HEK293 (cell line): Measurements from ENCODE around the gene LRP1.

Experiments
- CTCF ChIA-PET: fragments of 350-600 bp; formaldehyde crosslinking; extraction: SDS; loops from one replicate; lab custom pipeline; 2021; ENCODE audit warnings: antibody characterized with exemption; lab: Yijun Ruan, JAX
- POLR2A ChIA-PET: fragments of 300-600 bp; formaldehyde crosslinking; extraction: SDS; loops from one replicate; lab custom pipeline; 2020; ENCODE audit warnings: antibody characterized with exemption, inconsistent platforms; lab: Yijun Ruan, JAX
- H3K27ac ChIP-seq: fragments of 200-500 bp; sonication (Bioruptor generic); 2 replicates; pipeline ENCODE4 v1.5.1; 2014; ENCODE audit warnings: low read depth, low read length, control low read depth, inconsistent platforms; ENCODE audit errors: extremely low read depth
- H3K36me3 ChIP-seq, 2 experiments: fragments of 200-500 bp in 1 of 2; sonication (Bioruptor generic) in 1 of 2; 1 replicate in 1 of 2; 2 replicates in 1 of 2; pipeline ENCODE4 v1.5.1; 2014 to 2017; ENCODE audit warnings: inconsistent platforms in 2 of 2, low read length in 2 of 2; ENCODE audit not compliant: control insufficient read depth in 2 of 2, insufficient read depth in 1 of 2
- H3K4me1 ChIP-seq: fragments of 200-500 bp; sonication (Bioruptor generic); 2 replicates; pipeline ENCODE4 v1.5.1; 2014; ENCODE audit warnings: mild to moderate bottlenecking, low read length, inconsistent platforms; ENCODE audit not compliant: control insufficient read depth, insufficient read depth
- H3K4me3 ChIP-seq: 2 replicates; pipeline ENCODE4 v1.5.1; 2011; ENCODE audit warnings: low read depth, mild to moderate bottlenecking, control low read depth, low read length, moderate library complexity
- H3K9me3 ChIP-seq: fragments of 200-500 bp; sonication (Bioruptor generic); 2 replicates; pipeline ENCODE4 v1.5.1; 2014; ENCODE audit warnings: low read depth, low read length, inconsistent platforms; ENCODE audit not compliant: control insufficient read depth, insufficient read depth
- GLI4 ChIP-seq: fragments of 450-650 bp; formaldehyde crosslinking; IDR thresholded peaks from 2 replicates; pipeline ENCODE4 v1.5.1; 2016; ENCODE audit warnings: missing biosample characterization, missing genetic modification characterization
- KLF1 ChIP-seq: fragments of 450-650 bp; formaldehyde crosslinking; IDR thresholded peaks from 2 replicates; pipeline ENCODE4 v1.5.1; 2016; ENCODE audit warnings: missing biosample characterization, missing genetic modification characterization
- KLF8 ChIP-seq: fragments of 450-650 bp; formaldehyde crosslinking; IDR thresholded peaks from 2 replicates; pipeline ENCODE4 v1.5.1; 2016; ENCODE audit warnings: missing biosample characterization, missing genetic modification characterization
- SP3 ChIP-seq: fragments of 450-650 bp; formaldehyde crosslinking; IDR thresholded peaks from 2 replicates; pipeline ENCODE4 v1.5.1; 2016; ENCODE audit warnings: missing biosample characterization, missing genetic modification characterization
- ZBTB17 ChIP-seq: fragments of 450-650 bp; formaldehyde crosslinking; IDR thresholded peaks from 2 replicates; pipeline ENCODE4 v1.5.1; 2016; ENCODE audit warnings: missing biosample characterization, missing genetic modification characterization
- ZFHX2 ChIP-seq: fragments of 450-650 bp; formaldehyde crosslinking; conservative IDR thresholded peaks from 2 replicates; pipeline ENCODE4 v1.5.1; 2016; ENCODE audit warnings: missing biosample characterization, missing genetic modification characterization
- ZNF132 ChIP-seq: fragments of 450-650 bp; formaldehyde crosslinking; IDR thresholded peaks from 2 replicates; pipeline ENCODE4 v1.5.1; 2017; ENCODE audit warnings: missing biosample characterization, missing genetic modification characterization, borderline replicate concordance
- ZNF138 ChIP-seq: fragments of 450-650 bp; formaldehyde crosslinking; IDR thresholded peaks from 2 replicates; pipeline ENCODE4 v1.5.1; 2016; ENCODE audit warnings: missing biosample characterization, missing genetic modification characterization, borderline replicate concordance
- ZNF140 ChIP-seq: fragments of 450-650 bp; formaldehyde crosslinking; IDR thresholded peaks from 2 replicates; pipeline ENCODE4 v1.5.1; 2016; ENCODE audit warnings: missing biosample characterization, missing genetic modification characterization
- ZNF174 ChIP-seq: fragments of 450-650 bp; formaldehyde crosslinking; IDR thresholded peaks from 2 replicates; pipeline ENCODE4 v1.5.0; 2017; ENCODE audit warnings: missing biosample characterization, mild to moderate bottlenecking, missing genetic modification characterization
- ZNF19 ChIP-seq: fragments of 450-650 bp; formaldehyde crosslinking; IDR thresholded peaks from 2 replicates; pipeline ENCODE4; 2016; ENCODE audit warnings: missing biosample characterization, missing genetic modification characterization, low read depth
- ZNF2 ChIP-seq: fragments of 450-650 bp; formaldehyde crosslinking; IDR thresholded peaks from 2 replicates; pipeline ENCODE4 v1.5.1; 2016; ENCODE audit warnings: missing biosample characterization, missing genetic modification characterization
- ZNF24 ChIP-seq: fragments of 450-650 bp; formaldehyde crosslinking; IDR thresholded peaks from 2 replicates; pipeline ENCODE4 v1.5.1; 2016; ENCODE audit warnings: missing biosample characterization, missing genetic modification characterization
- ZNF335 ChIP-seq: fragments of 450-650 bp; formaldehyde crosslinking; conservative IDR thresholded peaks from 2 replicates; pipeline ENCODE4 v1.5.1; 2016; ENCODE audit warnings: missing biosample characterization, missing genetic modification characterization
- ZNF341 ChIP-seq: fragments of 450-650 bp; formaldehyde crosslinking; IDR thresholded peaks from 2 replicates; pipeline ENCODE4; 2016; ENCODE audit warnings: low read depth, missing biosample characterization, missing genetic modification characterization
- ZNF37A ChIP-seq: fragments of 450-650 bp; IDR thresholded peaks from 2 replicates; pipeline ENCODE4 v1.5.1; 2018; ENCODE audit warnings: missing biosample characterization, missing genetic modification characterization
- ZNF391 ChIP-seq: fragments of 450-650 bp; formaldehyde crosslinking; IDR thresholded peaks from 2 replicates; pipeline ENCODE4 v1.5.1; 2016; ENCODE audit warnings: low read depth, missing biosample characterization, missing genetic modification characterization, borderline replicate concordance
- ZNF416 ChIP-seq: fragments of 450-650 bp; formaldehyde crosslinking; IDR thresholded peaks from 2 replicates; pipeline ENCODE4 v1.5.1; 2016; ENCODE audit warnings: missing biosample characterization, missing genetic modification characterization
- ZNF423 ChIP-seq: fragments of 450-650 bp; formaldehyde crosslinking; IDR thresholded peaks from 2 replicates; pipeline ENCODE4 v1.5.1; 2016; ENCODE audit warnings: missing biosample characterization, missing genetic modification characterization
- ZSCAN16 ChIP-seq: fragments of 450-650 bp; formaldehyde crosslinking; IDR thresholded peaks from 2 replicates; pipeline ENCODE4 v1.5.1; 2016; ENCODE audit warnings: missing biosample characterization, missing genetic modification characterization
- TF ChIP-seq, protein P1 (sequence below): fragments of 450-650 bp; formaldehyde crosslinking; IDR thresholded peaks from 2 replicates; pipeline ENCODE4 v1.5.1; 2017; ENCODE audit warnings: missing biosample characterization, missing genetic modification characterization
- TF ChIP-seq, protein P2 (sequence below): fragments of 450-650 bp; formaldehyde crosslinking; IDR thresholded peaks from 2 replicates; pipeline ENCODE4 v1.5.1; 2016; ENCODE audit warnings: missing biosample characterization, missing genetic modification characterization
- TF ChIP-seq, protein P3 (sequence below): fragments of 450-650 bp; formaldehyde crosslinking; IDR thresholded peaks from 2 replicates; pipeline ENCODE4 v1.5.1; 2016; ENCODE audit warnings: missing biosample characterization, missing genetic modification characterization, borderline replicate concordance

Gene LRP1

DNA sequence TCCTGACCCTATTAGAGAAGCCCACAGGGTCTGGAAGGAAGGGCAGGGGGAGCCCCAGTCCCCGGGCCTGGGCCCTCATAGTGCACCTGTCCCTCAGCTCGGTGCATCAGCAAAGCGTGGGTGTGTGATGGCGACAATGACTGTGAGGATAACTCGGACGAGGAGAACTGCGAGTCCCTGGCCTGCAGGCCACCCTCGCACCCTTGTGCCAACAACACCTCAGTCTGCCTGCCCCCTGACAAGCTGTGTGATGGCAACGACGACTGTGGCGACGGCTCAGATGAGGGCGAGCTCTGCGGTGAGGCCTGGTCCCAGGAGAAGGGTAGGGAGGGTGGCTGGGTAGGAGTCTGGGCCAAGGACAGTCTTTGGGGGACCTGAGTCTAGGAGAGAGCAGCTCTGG lies 45.4 kb downstream of the LRP1 start:
- H3K4me1 ChIP-seq = no peaks in the 10 kb centered on the region
- no peak overlapping the region for H3K4me3 ChIP-seq
- CTCF ChIA-PET = interaction anchor here (0.5 to 10.6 kb wide), 21 partner anchors 12 to 499 kb away, joined by 3 to 259 read pairs (median 4); partner anchors contain the start of genes LRP1, LRP1-AS, SHMT2 and ZBTB39
- H3K9me3 ChIP-seq = no peaks in the 10 kb centered on the region
- TF ChIP-seq ZNF416 (no peak), ZNF423 (no peak), ZNF132 (tag by site-specific recombination) (no peak), ZSCAN16 (tag by site-specific recombination) (no peak), ZNF138 (no peak)
- TF ChIP-seq, protein P1, sequence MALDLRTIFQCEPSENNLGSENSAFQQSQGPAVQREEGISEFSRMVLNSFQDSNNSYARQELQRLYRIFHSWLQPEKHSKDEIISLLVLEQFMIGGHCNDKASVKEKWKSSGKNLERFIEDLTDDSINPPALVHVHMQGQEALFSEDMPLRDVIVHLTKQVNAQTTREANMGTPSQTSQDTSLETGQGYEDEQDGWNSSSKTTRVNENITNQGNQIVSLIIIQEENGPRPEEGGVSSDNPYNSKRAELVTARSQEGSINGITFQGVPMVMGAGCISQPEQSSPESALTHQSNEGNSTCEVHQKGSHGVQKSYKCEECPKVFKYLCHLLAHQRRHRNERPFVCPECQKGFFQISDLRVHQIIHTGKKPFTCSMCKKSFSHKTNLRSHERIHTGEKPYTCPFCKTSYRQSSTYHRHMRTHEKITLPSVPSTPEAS (tag by site-specific recombination) = no peak
- POLR2A ChIA-PET = interaction anchor here (0.6 to 1.4 kb wide), 2 partner anchors 46 to 86 kb away, joined by 3 to 4 read pairs; partner anchors contain the start of gene LRP1
- no peak overlapping the region for H3K27ac ChIP-seq
- H3K36me3 ChIP-seq = peaks cover 0 to 76% of the 10 kb centered on the region in 2 experiments; a peak in 1 of 3 replicates

DNA sequence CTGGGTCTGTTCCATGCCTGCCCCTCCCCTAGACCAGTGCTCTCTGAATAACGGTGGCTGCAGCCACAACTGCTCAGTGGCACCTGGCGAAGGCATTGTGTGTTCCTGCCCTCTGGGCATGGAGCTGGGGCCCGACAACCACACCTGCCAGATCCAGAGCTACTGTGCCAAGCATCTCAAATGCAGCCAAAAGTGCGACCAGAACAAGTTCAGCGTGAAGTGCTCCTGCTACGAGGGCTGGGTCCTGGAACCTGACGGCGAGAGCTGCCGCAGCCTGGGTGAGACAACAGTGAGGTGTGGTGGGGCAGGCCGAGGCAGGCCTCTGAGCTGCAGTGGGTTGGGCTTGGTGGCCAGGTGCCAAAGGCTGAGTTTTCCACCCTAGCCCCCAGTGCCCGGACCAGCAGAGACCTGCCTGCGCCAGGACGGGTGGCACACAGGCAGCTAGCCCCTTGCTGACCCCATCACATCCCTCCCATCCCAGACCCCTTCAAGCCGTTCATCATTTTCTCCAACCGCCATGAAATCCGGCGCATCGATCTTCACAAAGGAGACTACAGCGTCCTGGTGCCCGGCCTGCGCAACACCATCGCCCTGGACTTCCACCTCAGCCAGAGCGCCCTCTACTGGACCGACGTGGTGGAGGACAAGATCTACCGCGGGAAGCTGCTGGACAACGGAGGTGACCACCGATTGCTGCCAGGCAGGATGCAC lies 47.3 kb downstream of the LRP1 start:
- CTCF ChIA-PET = interaction anchor here (0.5 to 10.6 kb wide), 53 partner anchors 8 to 583 kb away, joined by 3 to 259 read pairs (median 4); partner anchors contain the start of genes INHBE, LRP1 and STAT6
- TF ChIP-seq ZNF2 (tag by site-specific recombination) (peak; percentile 93), ZNF37A (tag by site-specific recombination) (no peak), ZNF174 (tag by site-specific recombination) (no peak), ZBTB17 (tag by site-specific recombination) (peak; percentile 99), ZNF416 (no peak), ZNF19 (no peak), ZNF24 (tag by site-specific recombination) (peak; percentile 56; the same call in 1 of the 2 replicates), SP3 (tag by site-specific recombination) (no peak), GLI4 (tag by site-specific recombination) (no peak), KLF8 (peak; percentile 66; the same call in 1 of the 2 replicates), ZNF140 (tag by site-specific recombination) (no peak), KLF1 (peak; percentile 69), ZFHX2 (no peak; the same call in 1 of the 2 replicates), ZNF391 (peak; percentile 36), ZNF335 (peak; percentile 72), ZNF341 (no peak)
- TF ChIP-seq, protein P2, sequence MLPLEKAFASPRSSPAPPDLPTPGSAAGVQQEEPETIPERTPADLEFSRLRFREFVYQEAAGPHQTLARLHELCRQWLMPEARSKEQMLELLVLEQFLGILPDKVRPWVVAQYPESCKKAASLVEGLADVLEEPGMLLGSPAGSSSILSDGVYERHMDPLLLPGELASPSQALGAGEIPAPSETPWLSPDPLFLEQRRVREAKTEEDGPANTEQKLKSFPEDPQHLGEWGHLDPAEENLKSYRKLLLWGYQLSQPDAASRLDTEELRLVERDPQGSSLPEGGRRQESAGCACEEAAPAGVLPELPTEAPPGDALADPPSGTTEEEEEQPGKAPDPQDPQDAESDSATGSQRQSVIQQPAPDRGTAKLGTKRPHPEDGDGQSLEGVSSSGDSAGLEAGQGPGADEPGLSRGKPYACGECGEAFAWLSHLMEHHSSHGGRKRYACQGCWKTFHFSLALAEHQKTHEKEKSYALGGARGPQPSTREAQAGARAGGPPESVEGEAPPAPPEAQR (tag by site-specific recombination) = no peak
- TF ChIP-seq, protein P3, sequence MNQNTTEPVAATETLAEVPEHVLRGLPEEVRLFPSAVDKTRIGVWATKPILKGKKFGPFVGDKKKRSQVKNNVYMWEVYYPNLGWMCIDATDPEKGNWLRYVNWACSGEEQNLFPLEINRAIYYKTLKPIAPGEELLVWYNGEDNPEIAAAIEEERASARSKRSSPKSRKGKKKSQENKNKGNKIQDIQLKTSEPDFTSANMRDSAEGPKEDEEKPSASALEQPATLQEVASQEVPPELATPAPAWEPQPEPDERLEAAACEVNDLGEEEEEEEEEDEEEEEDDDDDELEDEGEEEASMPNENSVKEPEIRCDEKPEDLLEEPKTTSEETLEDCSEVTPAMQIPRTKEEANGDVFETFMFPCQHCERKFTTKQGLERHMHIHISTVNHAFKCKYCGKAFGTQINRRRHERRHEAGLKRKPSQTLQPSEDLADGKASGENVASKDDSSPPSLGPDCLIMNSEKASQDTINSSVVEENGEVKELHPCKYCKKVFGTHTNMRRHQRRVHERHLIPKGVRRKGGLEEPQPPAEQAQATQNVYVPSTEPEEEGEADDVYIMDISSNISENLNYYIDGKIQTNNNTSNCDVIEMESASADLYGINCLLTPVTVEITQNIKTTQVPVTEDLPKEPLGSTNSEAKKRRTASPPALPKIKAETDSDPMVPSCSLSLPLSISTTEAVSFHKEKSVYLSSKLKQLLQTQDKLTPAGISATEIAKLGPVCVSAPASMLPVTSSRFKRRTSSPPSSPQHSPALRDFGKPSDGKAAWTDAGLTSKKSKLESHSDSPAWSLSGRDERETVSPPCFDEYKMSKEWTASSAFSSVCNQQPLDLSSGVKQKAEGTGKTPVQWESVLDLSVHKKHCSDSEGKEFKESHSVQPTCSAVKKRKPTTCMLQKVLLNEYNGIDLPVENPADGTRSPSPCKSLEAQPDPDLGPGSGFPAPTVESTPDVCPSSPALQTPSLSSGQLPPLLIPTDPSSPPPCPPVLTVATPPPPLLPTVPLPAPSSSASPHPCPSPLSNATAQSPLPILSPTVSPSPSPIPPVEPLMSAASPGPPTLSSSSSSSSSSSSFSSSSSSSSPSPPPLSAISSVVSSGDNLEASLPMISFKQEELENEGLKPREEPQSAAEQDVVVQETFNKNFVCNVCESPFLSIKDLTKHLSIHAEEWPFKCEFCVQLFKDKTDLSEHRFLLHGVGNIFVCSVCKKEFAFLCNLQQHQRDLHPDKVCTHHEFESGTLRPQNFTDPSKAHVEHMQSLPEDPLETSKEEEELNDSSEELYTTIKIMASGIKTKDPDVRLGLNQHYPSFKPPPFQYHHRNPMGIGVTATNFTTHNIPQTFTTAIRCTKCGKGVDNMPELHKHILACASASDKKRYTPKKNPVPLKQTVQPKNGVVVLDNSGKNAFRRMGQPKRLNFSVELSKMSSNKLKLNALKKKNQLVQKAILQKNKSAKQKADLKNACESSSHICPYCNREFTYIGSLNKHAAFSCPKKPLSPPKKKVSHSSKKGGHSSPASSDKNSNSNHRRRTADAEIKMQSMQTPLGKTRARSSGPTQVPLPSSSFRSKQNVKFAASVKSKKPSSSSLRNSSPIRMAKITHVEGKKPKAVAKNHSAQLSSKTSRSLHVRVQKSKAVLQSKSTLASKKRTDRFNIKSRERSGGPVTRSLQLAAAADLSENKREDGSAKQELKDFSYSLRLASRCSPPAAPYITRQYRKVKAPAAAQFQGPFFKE = no peak
- TF ChIP-seq, protein P1 (tag by site-specific recombination) = peak; percentile 17; the same call in 1 of the 2 replicates

More for the DNA sequence above, 47.3 kb downstream of the LRP1 start:
- Histone ChIP-seq H3K4me3 (no peak overlapping the region), H3K9me3 (no peaks in the 10 kb centered on the region), H3K36me3 (peaks cover 0 to 79% of the 10 kb centered on the region in 2 experiments; a peak in 1 of 3 replicates), H3K4me1 (no peaks in the 10 kb centered on the region), H3K27ac (no peak overlapping the region)
- POLR2A ChIA-PET = interaction anchor here (0.9 to 1.8 kb wide), 4 partner anchors 14 to 51 kb away, joined by 3 to 18 read pairs (median 3); no protein-coding TSS in a partner anchor
